Naive thymus-derived CD8-positive, alpha-beta T cell (primary cell): ENCODE results near the gene DNASE2. TPM values are rescaled to one million over a fixed set of nuclear protein-coding genes. Genes with fewer than 3 reads are reported as not detected.
"Not testable (repeated sequence)": the region's sequence is repeated elsewhere in the genome, so short reads cannot be mapped to it uniquely, and the experiment has no call there.

ENCODE experiments used
- ATAC-seq, 2 donors: fragments of 150-1000 bp; cut with Tn5 transposase in 1 of 2; sonication (Bioruptor Pico), chemical (Tn5 transposase) in 1 of 2; 1 replicate in 1 of 2; 2 replicates in 1 of 2; pipeline ENCODE4 v1.10.0; 2021; ENCODE audit warnings: mild to moderate bottlenecking in 2 of 2, moderate library complexity in 2 of 2
- POLR2A ChIA-PET: fragments of 350-600 bp; sonication (Branson Sonifier 250); formaldehyde crosslinking; loops from one replicate; lab custom pipeline; 2021; ENCODE audit warnings: antibody characterized with exemption; lab: Charles Lee
- DNase-seq, 10 donors: peaks; one replicate each; pipeline versions ENCODE4 v3.0.0 to v3.0.0-alpha.2; 2020 to 2022
- H3K27ac Mint-ChIP-seq, 10 donors: one replicate each; pipeline ENCODE4 v1.8.0; 2020 to 2022; ENCODE audit warnings: mild to moderate bottlenecking in 10 of 10, mixed read lengths in 10 of 10, moderate library complexity in 4 of 10, inconsistent platforms in 1 of 10
- H3K27me3 Mint-ChIP-seq, 5 donors: one replicate each; pipeline ENCODE4 v1.8.0; 2021 to 2022; ENCODE audit warnings: mixed read lengths in 5 of 5
- H3K36me3 Mint-ChIP-seq, 3 donors: one replicate each; pipeline ENCODE4 v1.8.0; 2020 to 2022; ENCODE audit warnings: mixed read lengths in 3 of 3, mild to moderate bottlenecking in 2 of 3, inconsistent platforms in 1 of 3
- H3K4me1 Mint-ChIP-seq, 4 donors: one replicate each; pipeline ENCODE4 v1.8.0; 2021 to 2022; ENCODE audit warnings: mixed read lengths in 4 of 4
- H3K4me3 Mint-ChIP-seq, 10 donors: one replicate each; pipeline ENCODE4 v1.8.0; 2020 to 2022; ENCODE audit warnings: mild to moderate bottlenecking in 10 of 10, mixed read lengths in 10 of 10, moderate library complexity in 6 of 10, inconsistent platforms in 1 of 10
- H3K9me3 Mint-ChIP-seq, 9 donors: one replicate each; pipeline ENCODE4 v1.8.0; 2020 to 2022; ENCODE audit warnings: mixed read lengths in 9 of 9, mild to moderate bottlenecking in 3 of 9, inconsistent platforms in 1 of 9, moderate library complexity in 1 of 9
- polyA plus RNA-seq, 3 donors: library from polyadenylated mRNA; unstranded; fragments of 300-500 nt; fragmentation: Illumina TruSeq; gene quantifications; one replicate each; pipeline ENCODE4 v1.2.3, GENCODE V29; 2021
- total RNA-seq, 8 experiments: library from RNA in 2 of 8; stranded (reverse) in 2 of 8; gene quantifications; one replicate each; pipeline ENCODE4 v1.2.3 and lab custom pipeline; 2021 to 2026

The DNASE2 gene
- total and polyA plus RNA-seq, 5 experiments from 2014 or later, result 26.2 to 49.5 (median 46.1) TPM

DNA sequence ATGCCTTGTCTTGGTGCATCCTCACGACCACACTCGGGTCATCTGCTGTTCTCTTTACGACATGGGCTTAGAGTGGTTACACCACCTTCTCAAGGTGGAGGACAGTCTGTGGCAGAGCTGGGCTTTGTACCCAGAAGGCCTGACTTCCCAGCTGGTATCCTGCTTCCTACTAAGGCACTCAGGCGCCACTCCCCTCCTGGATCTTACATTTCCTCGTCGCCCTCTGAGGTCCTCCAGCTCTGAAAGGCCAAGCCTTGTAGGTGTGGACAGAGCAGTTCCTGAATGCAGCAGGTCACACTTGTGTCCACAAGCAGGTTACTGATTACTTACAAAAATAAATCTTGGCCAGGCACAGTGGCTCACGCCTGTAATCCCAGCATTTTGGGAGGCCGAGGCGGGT lies 25.9 kb upstream of the DNASE2 start:
- Mint-ChIP-seq H3K9me3 (no peaks in the 10 kb centered on the region), H3K36me3 (peaks cover 0 to 2% (median 0%) of the 10 kb centered on the region in 3 donors), H3K4me3 (no peak overlapping the region), H3K27me3 (no peaks in the 10 kb centered on the region), H3K4me1 (peaks cover 0 to 2% (median under 1%) of the 10 kb centered on the region in 4 donors), H3K27ac (no peak overlapping the region)
- DNase-seq (no peak), ATAC-seq (no peak)
- POLR2A ChIA-PET, result interaction anchor here (0.6 to 2.1 kb wide), 2 partner anchors 16 to 36 kb away, joined by 4 to 7 read pairs; partner anchors contain the start of gene GCDH

DNA sequence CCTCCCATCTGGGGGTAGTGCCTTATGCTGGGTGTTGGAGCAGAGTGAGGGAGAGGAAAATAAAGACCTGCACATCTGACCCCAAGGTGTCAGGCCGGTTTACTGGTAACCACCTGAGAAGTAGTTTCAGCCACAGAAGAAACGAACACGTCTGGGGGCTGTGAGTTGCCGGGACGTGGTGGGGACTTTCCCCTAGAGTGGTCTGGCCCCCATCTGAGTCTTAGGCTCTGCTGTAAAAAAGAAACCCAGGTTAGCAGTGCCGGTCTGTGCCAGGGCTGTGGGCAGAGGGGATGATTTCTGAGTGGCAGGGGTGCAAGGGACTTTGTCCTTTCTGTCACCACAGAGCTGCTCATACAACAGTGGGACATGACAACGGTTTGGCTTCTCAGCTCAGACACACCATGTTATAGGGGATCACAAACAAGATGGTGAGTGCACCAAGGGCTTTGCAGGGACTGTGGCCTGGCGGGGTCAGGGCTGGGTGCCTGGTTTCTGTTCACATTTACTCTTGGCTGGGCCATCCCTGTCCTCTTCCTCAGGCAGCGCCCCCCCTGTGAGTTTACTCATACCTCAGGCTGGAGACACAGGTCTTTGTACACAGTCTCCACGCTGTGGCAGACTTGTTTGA lies 18.8 kb upstream of the DNASE2 start:
- POLR2A ChIA-PET, result interaction anchor here (0.6 to 1.9 kb wide), 3 partner anchors 9 to 201 kb away, joined by 3 to 7 read pairs (median 3); partner anchors contain the start of gene GCDH
- no peak for DNase-seq
- Mint-ChIP-seq H3K9me3 (no peaks in the 10 kb centered on the region), H3K27ac (peak overlapping the region in 2 of 10 donors; percentile 7 to 73), H3K27me3 (no peaks in the 10 kb centered on the region), H3K36me3 (peaks cover 0 to 37% (median 7%) of the 10 kb centered on the region in 3 donors), H3K4me3 (no peak overlapping the region), H3K4me1 (peaks cover 0 to under 1% (median under 1%) of the 10 kb centered on the region in 4 donors)
- peak in 1 of 2 donors; percentile 23 for ATAC-seq

DNA sequence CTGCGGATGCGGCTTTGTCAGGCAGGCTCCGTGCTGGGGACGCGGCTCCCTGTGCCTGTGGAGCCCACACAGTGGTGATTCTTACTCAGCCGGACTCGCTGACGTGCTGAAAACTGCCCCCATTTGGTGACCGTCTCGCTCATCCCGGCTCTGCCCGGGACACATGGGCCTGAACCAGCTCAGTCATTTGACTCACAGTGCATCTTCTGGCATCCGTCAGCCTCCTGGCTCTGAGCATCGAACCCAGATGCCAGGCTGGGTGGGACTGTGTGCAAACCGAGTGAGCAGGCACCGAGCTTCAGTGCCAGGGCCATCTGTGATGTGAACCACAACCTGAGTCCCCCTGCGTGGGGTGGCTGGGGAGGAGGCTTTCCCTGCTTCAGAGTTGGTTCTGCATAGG lies 15.2 kb upstream of the DNASE2 start:
- H3K36me3 Mint-ChIP-seq, result peaks cover 0 to 55% (median 9%) of the 10 kb centered on the region in 3 donors
- POLR2A ChIA-PET, result interaction anchor here (1.3 to 3.2 kb wide), 4 partner anchors 12 to 58 kb away, joined by 3 to 15 read pairs (median 7); no protein-coding TSS in a partner anchor
- H3K4me3 Mint-ChIP-seq, result no peak overlapping the region

DNA sequence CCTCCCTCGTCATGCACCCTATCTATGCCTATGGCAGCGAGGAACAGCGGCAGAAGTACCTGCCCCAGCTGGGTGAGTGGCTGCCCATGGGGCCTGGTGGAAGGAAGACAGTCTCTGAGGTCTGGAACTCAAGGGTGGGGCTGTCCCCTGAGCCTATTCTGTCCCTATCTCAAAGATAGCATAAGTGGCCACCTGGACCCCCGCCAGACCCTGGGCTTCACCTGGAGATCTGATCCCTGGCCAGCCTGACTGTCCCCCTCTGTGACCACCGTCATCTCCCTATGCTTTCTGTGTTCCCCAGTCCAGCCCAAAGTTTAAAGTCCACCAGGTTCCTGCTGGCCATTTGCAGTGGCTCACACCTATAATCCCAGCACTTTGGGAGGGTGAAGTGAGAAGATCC lies 12.3 kb upstream of the DNASE2 start:
- POLR2A ChIA-PET, result interaction anchor here (1.2 to 3.8 kb wide), 2 partner anchors 20 to 40 kb away, joined by 4 to 45 read pairs; partner anchors contain the start of gene FARSA
- H3K36me3 Mint-ChIP-seq, result peaks cover 0 to 40% (median 9%) of the 10 kb centered on the region in 3 donors
- H3K27ac Mint-ChIP-seq, result peak overlapping the region in 3 of 10 donors; percentile 46 to 48 (median 47)
- ATAC-seq (no peak), DNase-seq (no peak)
- H3K4me1 Mint-ChIP-seq, result peaks cover 13 to 35% (median 24%) of the 10 kb centered on the region in 4 donors
- peak overlapping the region in 9 of 10 donors; percentile 36 to 74 (median 64) for H3K4me3 Mint-ChIP-seq
- no peaks in the 10 kb centered on the region for H3K27me3 Mint-ChIP-seq
- H3K9me3 Mint-ChIP-seq, result no peaks in the 10 kb centered on the region

More for the DNA sequence above, 15.2 kb upstream of the DNASE2 start:
- DNase-seq, result no peak
- ATAC-seq, result no peak
- Mint-ChIP-seq H3K9me3 (no peaks in the 10 kb centered on the region), H3K27ac (no peak overlapping the region), H3K4me1 (peaks cover 3 to 20% (median 9%) of the 10 kb centered on the region in 4 donors), H3K27me3 (no peaks in the 10 kb centered on the region)

DNA sequence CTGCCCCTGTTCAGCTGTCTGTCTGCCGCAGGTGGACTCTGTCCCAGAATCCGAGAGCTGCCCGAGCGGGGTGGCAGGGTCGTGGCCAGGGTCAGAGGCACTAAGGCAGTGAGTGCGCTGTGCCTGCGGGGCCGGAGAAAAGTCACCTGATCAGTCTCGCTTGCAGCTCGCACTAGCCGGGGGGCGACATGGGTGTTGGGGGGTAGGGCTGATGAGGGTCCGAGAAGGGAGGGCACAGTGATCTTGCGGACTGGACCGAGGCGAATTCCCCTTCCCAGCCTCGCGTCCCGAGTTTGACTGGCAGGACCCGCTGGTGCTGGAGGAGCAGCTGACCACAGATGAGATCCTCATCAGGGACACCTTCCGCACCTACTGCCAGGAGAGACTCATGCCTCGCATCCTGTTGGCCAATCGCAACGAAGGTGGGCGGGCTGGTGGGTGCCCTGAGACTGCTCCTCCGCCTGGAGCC lies 10.3 kb upstream of the DNASE2 start:
- POLR2A ChIA-PET, result interaction anchor here (0.5 to 6.7 kb wide), 20 partner anchors 11 to 261 kb away, joined by 3 to 56 read pairs (median 6); partner anchors contain the start of genes CALR, DNASE2, FARSA and FBXW9
- DNase-seq (no peak), ATAC-seq (no peak)
- Mint-ChIP-seq H3K4me3 (peak overlapping the region; percentile 95 to 100 (median 99)), H3K4me1 (peaks cover 13 to 35% (median 24%) of the 10 kb centered on the region in 4 donors), H3K27ac (peak overlapping the region; percentile 91 to 100 (median 98)), H3K9me3 (no peaks in the 10 kb centered on the region), H3K36me3 (peaks cover 0 to 30% (median 9%) of the 10 kb centered on the region in 3 donors), H3K27me3 (no peaks in the 10 kb centered on the region)

DNA sequence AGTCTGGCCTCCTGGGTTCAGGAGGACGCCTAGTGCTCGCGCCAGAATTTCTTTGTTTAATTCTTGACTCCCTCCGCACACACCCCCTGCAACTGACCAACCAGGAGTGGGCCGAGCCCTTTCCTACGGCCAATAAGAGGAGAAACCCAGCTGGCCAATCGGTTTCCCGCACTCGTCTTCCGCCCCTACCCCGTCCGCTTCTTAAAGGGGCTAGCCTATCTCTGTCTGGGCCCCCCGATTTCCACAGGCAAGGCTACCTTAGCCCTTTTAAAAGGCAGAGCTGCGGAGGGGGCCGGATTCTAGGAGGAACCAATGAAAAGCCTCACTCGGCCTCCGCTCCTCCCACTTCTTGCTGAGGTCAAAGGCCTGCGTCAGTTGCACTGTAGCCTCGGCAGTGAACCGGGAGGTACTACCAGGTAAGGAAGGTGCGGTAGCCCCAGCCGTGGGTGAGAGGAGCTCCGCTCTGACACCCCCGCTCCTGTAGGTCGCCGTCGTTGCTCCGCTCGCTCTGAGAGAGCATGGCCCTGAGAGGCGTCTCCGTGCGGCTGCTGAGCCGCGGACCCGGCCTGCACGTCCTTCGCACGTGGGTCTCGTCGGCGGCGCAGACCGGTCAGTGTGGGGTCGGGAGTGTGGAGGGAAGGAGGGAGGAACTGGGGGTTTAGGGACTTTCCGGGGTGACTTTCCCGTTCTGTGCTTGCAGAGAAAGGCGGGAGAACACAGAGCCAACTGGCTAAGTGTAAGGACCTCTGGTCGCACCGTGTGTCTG lies 9.7 kb upstream of the DNASE2 start, which contains the start of gene GCDH:
GCDH (plus strand) TSS at position 374 of the 766 bp plus-strand sequence; CDS start at position 519, 145 bp downstream.
- H3K27ac Mint-ChIP-seq, result peak within 1 kb of the TSS; percentile 91 to 100 (median 98)
- POLR2A ChIA-PET, result interaction anchor here (0.6 to 6.7 kb wide), 31 partner anchors 9 to 279 kb away, joined by 3 to 56 read pairs (median 5); partner anchors contain the start of genes CALR, DNASE2, FARSA and FBXW9
- H3K4me3 Mint-ChIP-seq, result peak within 1 kb of the TSS; percentile 95 to 100 (median 99)
- no peaks in the 10 kb centered on the region for H3K27me3 Mint-ChIP-seq
- H3K9me3 Mint-ChIP-seq, result no peaks in the 10 kb centered on the region
- ATAC-seq, result peak; percentile 90 to 91
- peaks cover 0 to 30% (median 7%) of the 10 kb centered on the region in 3 donors for H3K36me3 Mint-ChIP-seq
- DNase-seq, result peak; percentile 81 to 98 (median 96)
- H3K4me1 Mint-ChIP-seq, result peaks cover 13 to 39% (median 27%) of the 10 kb centered on the region in 4 donors

DNA sequence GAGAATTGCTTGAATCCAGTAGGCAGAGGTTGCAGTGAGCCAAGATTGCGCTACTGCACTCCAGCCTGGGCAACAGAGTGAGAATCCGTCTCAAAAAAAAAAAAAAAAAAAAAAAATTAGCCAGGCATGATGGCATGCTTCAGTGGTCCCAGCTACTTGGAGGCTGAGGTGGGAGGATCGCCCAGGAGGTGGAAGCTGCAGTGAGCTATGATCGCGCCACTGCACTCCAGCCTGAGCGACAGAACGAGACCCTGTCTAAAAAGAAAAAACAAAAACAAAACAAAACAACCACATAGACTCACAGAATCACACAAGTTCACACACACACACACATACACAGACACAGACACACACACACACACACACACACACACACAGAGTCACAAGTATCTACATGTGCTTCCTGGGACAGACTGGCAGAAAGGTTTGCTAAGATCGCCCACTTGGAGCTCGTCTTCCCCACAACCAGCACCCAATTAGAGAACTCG lies 9.1 kb upstream of the DNASE2 start:
- peaks cover 13 to 40% (median 28%) of the 10 kb centered on the region in 4 donors for H3K4me1 Mint-ChIP-seq
- not testable (repeated sequence) for H3K9me3 Mint-ChIP-seq, DNase-seq, H3K27me3 Mint-ChIP-seq, ATAC-seq
- H3K27ac Mint-ChIP-seq, result peak overlapping the region; percentile 91 to 100 (median 98)
- peaks cover 0 to 24% (median 5%) of the 10 kb centered on the region in 3 donors for H3K36me3 Mint-ChIP-seq
- POLR2A ChIA-PET, result interaction anchor here (0.6 to 6.7 kb wide), 29 partner anchors 9 to 926 kb away, joined by 3 to 56 read pairs (median 7); partner anchors contain the start of genes CALR, DNASE2, FARSA and FBXW9
- H3K4me3 Mint-ChIP-seq, result peak overlapping the region; percentile 95 to 100 (median 99)

DNA sequence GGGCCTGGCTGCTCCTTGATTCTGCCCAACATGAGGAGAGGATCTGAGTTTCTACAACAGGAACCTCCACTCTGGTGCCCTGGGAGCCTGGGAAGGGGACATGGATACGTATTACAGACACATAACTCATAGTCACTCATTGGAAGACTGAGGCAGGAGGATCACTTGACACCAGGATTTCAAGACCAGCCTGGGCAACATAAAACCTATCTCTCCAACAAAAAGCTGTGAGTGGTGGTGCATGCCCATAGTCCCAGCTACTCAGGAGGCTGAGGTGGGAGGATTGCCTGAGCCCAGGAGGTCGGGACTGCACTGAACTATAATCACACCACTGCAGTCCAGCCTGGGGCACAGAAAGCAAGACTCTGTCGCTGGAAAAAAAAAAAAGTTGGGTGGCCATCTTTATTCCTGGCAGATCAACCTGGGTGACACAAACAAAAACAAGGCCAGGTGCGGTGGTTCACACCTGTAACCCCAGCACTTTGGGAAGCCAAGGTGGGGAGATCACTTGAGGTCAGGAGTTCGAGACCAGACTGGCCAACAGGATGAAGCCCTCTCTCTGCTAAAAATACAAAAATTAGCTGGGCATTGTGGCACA lies 6.9 kb upstream of the DNASE2 start:
- H3K4me3 Mint-ChIP-seq, result peak overlapping the region in 1 of 10 donors; percentile 6
- DNase-seq, result no peak
- H3K4me1 Mint-ChIP-seq, result peaks cover 12 to 37% (median 34%) of the 10 kb centered on the region in 4 donors
- H3K27ac Mint-ChIP-seq, result no peak overlapping the region
- POLR2A ChIA-PET, result interaction anchor here (1.4 to 6.7 kb wide), 2 partner anchors 25 to 50 kb away, joined by 4 to 56 read pairs; partner anchors contain the start of gene CALR
- no peaks in the 10 kb centered on the region for H3K27me3 Mint-ChIP-seq
- no peak for ATAC-seq
- H3K36me3 Mint-ChIP-seq, result peaks cover 0 to 3% (median 3%) of the 10 kb centered on the region in 3 donors
- H3K9me3 Mint-ChIP-seq, result peaks cover 0 to 5% (median 0%) of the 10 kb centered on the region in 9 donors

DNA sequence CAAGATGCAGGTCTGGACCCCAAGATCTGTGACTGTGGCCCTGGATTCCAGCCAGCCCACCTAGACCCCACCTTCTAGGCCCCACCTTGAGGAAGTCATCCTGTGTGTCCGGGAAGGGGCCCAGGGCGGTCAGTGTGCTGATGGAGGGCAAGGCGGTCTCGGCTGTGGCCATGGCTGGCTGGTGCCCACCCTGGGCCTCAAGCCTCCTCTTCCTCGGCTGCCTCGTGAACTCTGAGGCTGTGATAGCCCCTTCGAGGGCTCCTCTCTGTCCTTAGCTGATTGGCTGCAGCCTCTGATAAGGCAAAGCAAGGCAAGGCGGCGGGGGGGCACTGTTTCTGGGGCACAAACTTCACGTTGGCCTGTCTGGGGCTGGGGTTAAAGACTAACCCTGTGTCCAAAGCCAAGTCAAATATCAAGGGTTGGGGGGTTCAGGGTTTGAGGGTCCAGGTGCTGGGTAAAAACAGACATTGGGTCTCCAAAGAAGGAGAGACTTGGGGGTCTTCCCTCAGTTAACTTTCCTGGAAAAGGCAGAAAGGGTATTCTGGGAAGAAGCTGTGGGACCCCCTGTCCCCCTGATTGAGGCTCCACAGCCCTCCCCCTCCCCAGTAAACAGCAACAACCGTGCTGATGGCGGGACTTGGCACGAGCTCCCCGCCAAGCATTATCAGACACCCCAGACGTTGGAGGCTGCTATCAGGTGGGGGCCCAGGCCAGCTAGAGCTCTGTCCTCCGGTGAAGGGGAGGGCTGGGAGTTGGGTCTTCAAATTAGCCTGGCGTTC lies 5.9 kb upstream of the DNASE2 start, which contains the start of gene KLF1:
KLF1 (minus strand) TSS at position 233 of the 779 bp plus-strand sequence; CDS start at position 172, 61 bp downstream.
- Mint-ChIP-seq H3K4me1 (peaks cover 12 to 39% (median 31%) of the 10 kb centered on the region in 4 donors), H3K36me3 (peaks cover 0 to 3% (median 2%) of the 10 kb centered on the region in 3 donors), H3K27ac (peak within 1 kb of the TSS in 3 of 10 donors; percentile 51 to 81 (median 61)), H3K9me3 (peaks cover 0 to 5% (median 0%) of the 10 kb centered on the region in 9 donors), H3K4me3 (peak within 1 kb of the TSS; percentile 18 to 84 (median 64)), H3K27me3 (no peaks in the 10 kb centered on the region)
- no peak for ATAC-seq
- POLR2A ChIA-PET, result interaction anchor here (6.7 kb wide), 1 partner anchor 51 kb away, joined by 56 read pairs; the partner anchor contains the start of gene CALR
- no peak for DNase-seq

DNA sequence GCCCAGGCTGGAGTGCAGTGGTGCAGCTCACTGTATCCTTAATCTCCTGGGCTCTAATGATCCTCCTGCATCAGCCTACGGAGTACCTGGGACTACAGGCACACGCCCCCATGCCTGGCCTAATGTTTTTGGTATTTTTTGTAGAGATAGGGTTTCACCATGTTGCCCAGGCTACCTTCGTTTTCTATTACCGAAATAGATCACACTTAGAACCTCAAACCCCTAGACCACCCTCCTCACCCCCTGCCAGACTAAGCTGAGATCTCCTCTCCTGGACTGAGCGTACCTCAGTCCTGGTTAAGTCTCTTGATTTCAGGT lies 5.4 kb upstream of the DNASE2 start:
- POLR2A ChIA-PET, result interaction anchor here (0.6 to 6.7 kb wide), 4 partner anchors 28 to 301 kb away, joined by 5 to 56 read pairs (median 13); partner anchors contain the start of gene CALR
- peaks cover 0 to 3% (median 2%) of the 10 kb centered on the region in 3 donors for H3K36me3 Mint-ChIP-seq
- H3K4me3 Mint-ChIP-seq, result peak overlapping the region; percentile 18 to 84 (median 64)
- peaks cover 0 to 5% (median 0%) of the 10 kb centered on the region in 9 donors for H3K9me3 Mint-ChIP-seq
- H3K4me1 Mint-ChIP-seq, result peaks cover 12 to 36% (median 26%) of the 10 kb centered on the region in 4 donors
- no peaks in the 10 kb centered on the region for H3K27me3 Mint-ChIP-seq
- ATAC-seq, result no peak
- no peak for DNase-seq
- peak overlapping the region in 3 of 10 donors; percentile 51 to 81 (median 61) for H3K27ac Mint-ChIP-seq
